Spleen (tissue), 11 donors: Measurements from ENCODE around the gene EMILIN1. TPM values are rescaled to one million over a fixed set of nuclear protein-coding genes. Genes with fewer than 3 reads are reported as not detected.
A peak's percentile ranks its signal among the peaks of the same experiment; 100 is the strongest.
"Not testable (repeated sequence)": the region's sequence is repeated elsewhere in the genome, so short reads cannot be mapped to it uniquely, and the experiment has no call there.

Experiments
- DNase-seq: peaks from one replicate; pipeline ENCODE4 v3.0.0-alpha.2; 2020
- H3K27ac ChIP-seq, 8 donors: fragments of 200-600 bp; sonication (generic) in 7 of 8; 1 replicate in 4 of 8; 2 replicates in 4 of 8; pipeline versions ENCODE4 v1.5.0 to v1.8.0; 2016 to 2021; ENCODE audit warnings: inconsistent platforms in 4 of 8, mild to moderate bottlenecking in 4 of 8, moderate library complexity in 1 of 8
- H3K27me3 ChIP-seq, 7 donors: fragments of 200-600 bp; sonication (generic) in 6 of 7; replicated peaks in 1 of 7; 1 replicate in 4 of 7; 2 replicates in 3 of 7; pipeline versions ENCODE4 v1.5.0 to v1.8.0; 2016 to 2021; ENCODE audit warnings: inconsistent platforms in 3 of 7, mild to moderate bottlenecking in 1 of 7
- H3K36me3 ChIP-seq, 6 donors: fragments of 200-600 bp; sonication (generic) in 5 of 6; 1 replicate in 4 of 6; 2 replicates in 2 of 6; pipeline versions ENCODE4 v1.5.0 to v1.8.0; 2016 to 2021; ENCODE audit warnings: inconsistent platforms in 2 of 6
- H3K4me1 ChIP-seq, 6 donors: fragments of 200-600 bp; sonication (generic) in 5 of 6; 1 replicate in 3 of 6; 2 replicates in 3 of 6; pipeline versions ENCODE4 v1.5.0 to v1.8.0; 2016 to 2021; ENCODE audit warnings: inconsistent platforms in 3 of 6
- H3K4me3 ChIP-seq, 8 donors: fragments of 200-600 bp; sonication (generic) in 7 of 8; 1 replicate in 4 of 8; 2 replicates in 4 of 8; pipeline versions ENCODE4 v1.5.0 to v1.8.0; 2016 to 2021; ENCODE audit warnings: inconsistent platforms in 4 of 8, mild to moderate bottlenecking in 4 of 8, moderate library complexity in 2 of 8
- H3K9me3 ChIP-seq, 8 donors: fragments of 200-600 bp; sonication (generic) in 7 of 8; 1 replicate in 4 of 8; 2 replicates in 4 of 8; pipeline versions ENCODE4 v1.5.0 to v1.8.0; 2016 to 2021; ENCODE audit warnings: inconsistent platforms in 4 of 8
- POLR2A ChIP-seq, 3 donors: fragments of 450-650 bp; IDR thresholded peaks; one replicate each; pipeline ENCODE4 v1.5.1; 2017; ENCODE audit warnings: antibody characterized with exemption in 3 of 3, mild to moderate bottlenecking in 1 of 3
- POLR2AphosphoS5 ChIP-seq, 3 donors: sonication (generic); formaldehyde crosslinking; IDR thresholded peaks; one replicate each; pipeline ENCODE4 v1.5.1; 2017; ENCODE audit warnings: antibody characterized with exemption in 3 of 3
- WGBS, 5 donors: extraction: QIAGEN DNeasy Blood & Tissue Kit in 3 of 5; methylation state at CpG; one replicate each; pipeline versions ENCODE4 v1.1.5 to v1.1.7; 2013 to 2018; 5-methylcytosine and 5-hydroxymethylcytosine counted together
- intact Hi-C: fragments of 100-400 bp; cut with DNase I; formaldehyde crosslinking; loops from one replicate; pipeline ENCODE4 v1.15.0; 2023; ENCODE audit warnings: low total_unique reads
- polyA plus RNA-seq, 3 donors: library from polyadenylated mRNA; stranded (reverse); fragments of 200-250 nt; gene quantifications; one replicate each; pipeline ENCODE4 v1.2.1, GENCODE V29; 2013
- total RNA-seq, 7 donors: library from RNA; depleted of rRNA in 3 of 7; stranded (reverse); fragments of >200 nt in 3 of 7; fragmentation: NEBNext Ultra II Directional in 4 of 7; extraction: Animal tissue kit (Norgen Biotek cat#: 25700) in 4 of 7; gene quantifications; one replicate each; pipeline versions ENCODE4 v1.1.0 to v1.2.1, GENCODE V29; 2016 to 2021
- TF ChIP-seq, protein P1 (sequence below), 11 experiments: fragments of 200-600 bp in 7 of 11; fragments of 450-650 bp in 4 of 11; sonication (generic) in 4 of 11; IDR thresholded peaks in 8 of 11; conservative IDR thresholded peaks in 3 of 11; 1 replicate in 7 of 11; 2 replicates in 4 of 11; pipeline versions ENCODE4 v1.4.0 to v1.8.0; 2016 to 2021; ENCODE audit warnings: antibody characterized with exemption in 11 of 11, inconsistent platforms in 4 of 11, mild to moderate bottlenecking in 1 of 11
- donor health status: healthy with polysubstance abuse.
- donor health status: DM: no; HTN: no; CAD: no; lungs with moderate emphysema.
- donor health status: DM: no; HTN: no; CAD: no.
- donor health status: Bipolar disorder and iron deficiency.
- donor health status: healthy.
- donor health status: DM: no; HTN: no; CAD: no.
- donor health status: DM: yes; HTN: yes; CAD: no.

EMILIN1 gene
- total and polyA plus RNA-seq, 10 donors: 18.3 to 152 (median 105) TPM

DNA sequence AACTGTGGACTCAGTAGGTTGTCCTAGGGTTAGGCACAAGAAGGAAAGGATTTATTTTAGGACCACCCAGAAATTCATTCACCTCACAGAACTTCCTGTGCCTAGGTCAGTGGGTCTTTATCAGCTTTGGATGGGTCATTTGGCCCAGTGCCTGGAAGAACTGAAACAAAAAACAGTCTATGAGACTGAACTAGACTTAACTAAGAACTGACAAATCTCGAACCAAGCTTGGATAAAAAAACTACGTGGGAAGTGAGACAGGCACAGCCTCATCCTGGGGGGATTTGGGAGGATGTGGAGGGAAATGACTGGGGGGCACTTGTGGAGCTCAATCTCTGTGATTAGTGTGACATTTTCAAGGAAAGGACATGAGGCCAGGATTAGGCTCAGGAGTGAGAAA, 4.6 kb upstream of the EMILIN1 start:
- peak; percentile 4 for DNase-seq
- WGBS, 5 donors: 41 to 60% (median 56%) methylated on average over 2 of the region's 2 CpGs
- intact Hi-C loops: no loop called here

DNA sequence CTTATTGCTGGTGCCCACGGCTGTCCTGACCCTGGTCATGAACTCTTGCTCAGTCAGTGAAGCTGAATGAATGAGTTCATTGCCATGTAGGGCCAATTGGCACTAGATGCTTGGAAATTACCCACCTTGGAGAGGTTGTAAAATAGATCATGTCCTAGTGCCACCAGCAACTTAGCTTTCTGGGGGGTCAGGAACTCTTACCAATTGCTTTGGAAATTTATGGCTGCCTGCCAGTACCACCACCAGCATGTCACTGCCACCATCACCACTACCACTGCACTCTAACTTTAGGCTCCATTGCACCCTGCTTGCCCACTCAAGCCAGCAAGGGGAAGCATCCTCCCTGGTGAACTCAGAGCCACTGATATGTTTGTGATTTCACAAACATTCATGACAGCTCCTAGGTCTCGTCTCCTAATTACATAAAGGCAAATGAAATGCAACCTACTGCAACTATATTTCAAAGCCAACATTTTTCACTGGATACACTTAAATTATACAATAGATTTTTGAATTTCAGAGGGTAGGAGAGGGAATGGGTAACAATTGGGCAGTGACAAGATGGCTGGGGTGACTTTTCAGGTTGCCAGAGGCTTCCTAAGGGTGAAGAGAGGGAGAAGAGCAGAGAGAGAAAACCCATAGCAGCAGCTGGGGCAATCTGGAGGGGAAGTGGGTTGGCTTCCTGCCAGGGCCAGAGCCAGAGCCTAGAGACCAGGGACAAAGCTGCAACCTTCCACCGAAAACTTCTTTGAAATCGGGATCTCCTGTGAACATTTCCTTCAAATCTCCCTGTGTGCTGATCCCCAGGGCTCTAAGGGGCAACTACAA, 3.5 kb upstream of the EMILIN1 start:
- peak; percentile 90 for DNase-seq
- Histone ChIP-seq H3K4me3 (peak overlapping the region in 1 of 8 donors; percentile 29), H3K36me3 (peaks cover 0 to 4% (median under 1%) of the 10 kb centered on the region in 6 donors), H3K27ac (peak overlapping the region; percentile 21 to 97 (median 94)), H3K9me3 (no peaks in the 10 kb centered on the region), H3K27me3 (no peaks in the 10 kb centered on the region), H3K4me1 (peaks cover 36 to 92% (median 57%) of the 10 kb centered on the region in 6 donors)
- peak in 1 of 3 donors; percentile 59 for TF ChIP-seq POLR2AphosphoS5 (IDR thresholded peaks at IDR 0.05)
- TF ChIP-seq, protein P1, sequence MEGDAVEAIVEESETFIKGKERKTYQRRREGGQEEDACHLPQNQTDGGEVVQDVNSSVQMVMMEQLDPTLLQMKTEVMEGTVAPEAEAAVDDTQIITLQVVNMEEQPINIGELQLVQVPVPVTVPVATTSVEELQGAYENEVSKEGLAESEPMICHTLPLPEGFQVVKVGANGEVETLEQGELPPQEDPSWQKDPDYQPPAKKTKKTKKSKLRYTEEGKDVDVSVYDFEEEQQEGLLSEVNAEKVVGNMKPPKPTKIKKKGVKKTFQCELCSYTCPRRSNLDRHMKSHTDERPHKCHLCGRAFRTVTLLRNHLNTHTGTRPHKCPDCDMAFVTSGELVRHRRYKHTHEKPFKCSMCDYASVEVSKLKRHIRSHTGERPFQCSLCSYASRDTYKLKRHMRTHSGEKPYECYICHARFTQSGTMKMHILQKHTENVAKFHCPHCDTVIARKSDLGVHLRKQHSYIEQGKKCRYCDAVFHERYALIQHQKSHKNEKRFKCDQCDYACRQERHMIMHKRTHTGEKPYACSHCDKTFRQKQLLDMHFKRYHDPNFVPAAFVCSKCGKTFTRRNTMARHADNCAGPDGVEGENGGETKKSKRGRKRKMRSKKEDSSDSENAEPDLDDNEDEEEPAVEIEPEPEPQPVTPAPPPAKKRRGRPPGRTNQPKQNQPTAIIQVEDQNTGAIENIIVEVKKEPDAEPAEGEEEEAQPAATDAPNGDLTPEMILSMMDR (IDR thresholded peaks at IDR 0.05 in 8 of 11, conservative IDR thresholded peaks at IDR 0.05 in 3 of 11): no peak
- TF ChIP-seq POLR2A (IDR thresholded peaks at IDR 0.05): no peak
- intact Hi-C loops: no loop called here
- 21 to 36% (median 24%) methylated on average over 4 of the region's 4 CpGs for WGBS, 5 donors

More for the DNA sequence above, 4.6 kb upstream of the EMILIN1 start:
- H3K9me3 ChIP-seq: no peaks in the 10 kb centered on the region
- H3K27me3 ChIP-seq: no peaks in the 10 kb centered on the region
- H3K4me3 ChIP-seq: no peak overlapping the region
- H3K4me1 ChIP-seq: peaks cover 40 to 92% (median 68%) of the 10 kb centered on the region in 6 donors
- no peak for TF ChIP-seq POLR2A (IDR thresholded peaks at IDR 0.05)
- TF ChIP-seq POLR2AphosphoS5 (IDR thresholded peaks at IDR 0.05): no peak
- TF ChIP-seq, protein P1 (IDR thresholded peaks at IDR 0.05 in 8 of 11, conservative IDR thresholded peaks at IDR 0.05 in 3 of 11): no peak
- peak overlapping the region; percentile 21 to 97 (median 94) for H3K27ac ChIP-seq
- peaks cover 0 to 16% (median 10%) of the 10 kb centered on the region in 6 donors for H3K36me3 ChIP-seq

DNA sequence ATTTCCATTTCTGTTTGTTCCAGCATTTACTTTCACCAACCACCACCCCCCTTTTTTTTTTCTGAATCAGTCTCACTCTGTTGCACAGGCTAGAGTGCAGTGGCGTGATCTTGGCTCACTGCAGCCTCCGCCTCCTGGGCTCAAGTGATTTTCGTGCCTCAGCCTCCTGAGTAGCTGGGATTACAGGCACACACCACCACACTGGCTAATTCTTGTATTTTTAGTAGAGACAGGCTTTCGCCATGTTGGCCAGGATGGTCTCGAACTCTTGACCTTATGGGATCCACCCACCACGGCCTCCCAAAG, 2.9 kb upstream of the EMILIN1 start:
- peak; percentile 41 for DNase-seq
- Histone ChIP-seq H3K4me3 (peak overlapping the region in 1 of 8 donors; percentile 29), H3K4me1 (peaks cover 30 to 92% (median 54%) of the 10 kb centered on the region in 6 donors), H3K27ac (peak overlapping the region in 7 of 8 donors; percentile 21 to 97 (median 95))
- H3K9me3 ChIP-seq, H3K36me3 ChIP-seq, H3K27me3 ChIP-seq, intact Hi-C loops: not testable (repeated sequence)
- 49 to 54% (median 50%) methylated on average over 6 of the region's 6 CpGs for WGBS, 5 donors

DNA sequence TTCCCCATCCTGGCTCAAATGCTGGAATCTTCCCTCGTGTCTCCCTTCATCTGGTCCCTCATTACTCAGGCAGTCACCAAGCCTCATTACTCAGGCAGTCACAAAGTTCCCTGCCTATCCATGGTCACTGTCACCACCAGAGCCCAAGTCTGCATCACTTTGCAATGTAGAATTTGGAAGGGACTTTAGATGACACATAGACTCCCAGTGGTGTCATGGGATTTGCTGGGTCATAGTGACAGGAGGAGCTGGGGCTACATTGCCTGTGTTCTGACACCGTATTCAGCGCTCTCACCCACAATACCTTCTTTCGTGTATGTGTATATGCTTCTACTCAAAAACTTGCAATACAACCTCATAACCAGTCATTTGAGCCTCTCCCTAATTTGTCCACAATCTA, 2.1 kb upstream of the EMILIN1 start:
- Histone ChIP-seq H3K27me3 (no peaks in the 10 kb centered on the region), H3K4me3 (no peak overlapping the region), H3K4me1 (peaks cover 29 to 93% (median 57%) of the 10 kb centered on the region in 6 donors), H3K9me3 (no peaks in the 10 kb centered on the region), H3K36me3 (no peaks in the 10 kb centered on the region), H3K27ac (peak overlapping the region in 4 of 8 donors; percentile 94 to 97 (median 96))
- TF ChIP-seq POLR2A (IDR thresholded peaks at IDR 0.05) (no peak), POLR2AphosphoS5 (IDR thresholded peaks at IDR 0.05) (no peak)
- TF ChIP-seq, protein P1 (IDR thresholded peaks at IDR 0.05 in 8 of 11, conservative IDR thresholded peaks at IDR 0.05 in 3 of 11): no peak
- WGBS, 5 donors: 84 to 96% (median 88%) methylated on average over 4 of the region's 4 CpGs
- peak; percentile 31 for DNase-seq
- intact Hi-C loops: no loop called here
